ENCODE measurements around the gene FTCD. TPM values are rescaled to one million over a fixed set of nuclear protein-coding genes. Genes with fewer than 3 reads are reported as not detected.

FTCD gene
- total and polyA plus RNA-seq, 9 of the 15 experiments (the other 6 are each of a cell fraction or from before 2014, with no cell fraction given) = 0.11 to 1.6 (median 0.67) TPM; not detected in 5

GRCh38 chr21:46135782-46136395 lies 19.5 kb downstream of the FTCD start:
- no TSS peak for BruUV-seq (replicated peaks)
- WGBS (ENCODE audit: insufficient coverage, low coverage, missing lambda C conversion rate) = 0% methylated on average over 2 of the region's 7 CpGs

More at GRCh38 chr21:46135782-46136395, 19.5 kb downstream of the FTCD start:
- H3K4me3 ChIP-seq = no peak overlapping the region
- FAIRE-seq (no peak), ATAC-seq (no peak), DNase-seq (ENCODE audit: extremely low read depth in 1 of 4, low spot score in 3 of 4) (peak in 2 of 4 experiments; percentile 67 to 70)
- H3K36me3 ChIP-seq (ENCODE audit: control insufficient read depth, insufficient read depth, low read length) = no peaks in the 10 kb centered on the region
- intact Hi-C loops (cut with micrococcal nuclease) = no loop called here
- H4K20me1 ChIP-seq (replicated peaks; ENCODE audit: control insufficient read depth, insufficient read depth, low read length) = peaks cover 13% of the 10 kb centered on the region
- H3K27ac ChIP-seq (ENCODE audit: extremely low read depth, low read depth, low read length) = no peak overlapping the region
- POLR2A ChIA-PET = no interaction called here
- H3K79me2 ChIP-seq (ENCODE audit: control insufficient read depth, insufficient read depth, low read length) = no peaks in the 10 kb centered on the region
- H3K4me1 ChIP-seq (replicated peaks in 1 of 2; ENCODE audit: control insufficient read depth in 2 of 2, insufficient read depth in 2 of 2, low read length in 2 of 2) = peaks cover 0 to 41% of the 10 kb centered on the region in 2 experiments; a peak in 2 of 5 replicates
- H3K4me2 ChIP-seq (ENCODE audit: insufficient read depth, low read length) = no peak overlapping the region
- no peaks in the 10 kb centered on the region for H3K9me1 ChIP-seq (ENCODE audit: control insufficient read depth, insufficient read depth, low read length)
- CTCF ChIA-PET (ENCODE audit: low intra/inter-chr PET ratio) = no interaction called here
- peaks cover 34 to 62% of the 10 kb centered on the region in 2 experiments; a peak in 4 of 5 replicates for H3K27me3 ChIP-seq (ENCODE audit: control insufficient read depth in 2 of 2, insufficient read depth in 2 of 2, low read length in 2 of 2)
- in situ Hi-C loops (cut with MboI) = no loop called here
- TF ChIP-seq CTCF (IDR thresholded peaks at IDR 0.05 in 2 of 3, conservative IDR thresholded peaks at IDR 0.05 in 1 of 3; ENCODE audit: insufficient read depth in 2 of 3, low read depth in 1 of 3, low read length in 3 of 3) = peak in 2 of 3 experiments; percentile 7 to 26; a peak in 2 of 6 replicates
- TF ChIP-seq U2AF2 (optimal IDR thresholded peaks at IDR 0.05; ENCODE audit: low read depth, low read length) = no peak
- TF ChIP-seq KLF1 (tag; IDR thresholded peaks at IDR 0.05) = no peak
- no peak for TF ChIP-seq HBP1 (CRISPR knock-in tag; IDR thresholded peaks at IDR 0.05)
- H3K9me3 ChIP-seq (replicated peaks; ENCODE audit: control insufficient read depth, insufficient read depth, low read depth, low read length) = no peaks in the 10 kb centered on the region; the same call in 1 of the 2 replicates
- H2AFZ ChIP-seq (ENCODE audit: low read depth, low read length) = no peak overlapping the region
- peak overlapping the region in 1 of 2 experiments; percentile 10; a peak in 1 of 4 replicates for H3K9ac ChIP-seq (ENCODE audit: insufficient read depth in 1 of 2, low read depth in 2 of 2, low read length in 2 of 2)
